Stimulated activated CD8-positive, alpha-beta memory T cell treated with anti-CD3 and anti-CD28 coated beads, Interleukin-15, amount 100 ng/mL, for 4 hours (primary cell): Measurements from ENCODE around the gene ZNF41.
"Not testable (repeated sequence)": the region's sequence is repeated elsewhere in the genome, so short reads cannot be mapped to it uniquely, and the experiment has no call there.

Experiments
- DNase-seq, 2 donors: peaks; one replicate each; pipeline ENCODE4 v3.0.0-alpha.2; 2020; ENCODE audit warnings: low read depth in 2 of 2

The ZNF41 gene

DNA sequence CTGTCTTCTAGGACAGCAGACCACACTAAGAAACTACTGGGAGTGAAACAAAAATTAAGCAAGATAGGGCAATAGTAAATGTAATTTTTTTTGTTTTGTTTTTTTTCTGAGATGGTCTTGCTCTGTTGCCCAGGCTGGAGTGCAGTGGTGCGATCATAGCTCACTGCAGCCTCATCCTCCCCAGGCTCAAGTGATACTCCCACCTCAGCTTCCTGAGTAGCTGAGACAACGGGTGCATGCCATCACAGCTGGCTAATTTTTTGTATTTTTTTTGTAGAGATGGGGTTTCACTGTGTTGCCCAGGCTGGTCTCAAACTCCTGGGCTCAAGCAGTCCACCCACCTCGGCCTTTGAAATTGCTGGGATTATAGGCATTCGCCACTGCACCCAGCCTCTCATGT lies 9.1 kb upstream of the ZNF41 start:
- not testable (repeated sequence) for DNase-seq

DNA sequence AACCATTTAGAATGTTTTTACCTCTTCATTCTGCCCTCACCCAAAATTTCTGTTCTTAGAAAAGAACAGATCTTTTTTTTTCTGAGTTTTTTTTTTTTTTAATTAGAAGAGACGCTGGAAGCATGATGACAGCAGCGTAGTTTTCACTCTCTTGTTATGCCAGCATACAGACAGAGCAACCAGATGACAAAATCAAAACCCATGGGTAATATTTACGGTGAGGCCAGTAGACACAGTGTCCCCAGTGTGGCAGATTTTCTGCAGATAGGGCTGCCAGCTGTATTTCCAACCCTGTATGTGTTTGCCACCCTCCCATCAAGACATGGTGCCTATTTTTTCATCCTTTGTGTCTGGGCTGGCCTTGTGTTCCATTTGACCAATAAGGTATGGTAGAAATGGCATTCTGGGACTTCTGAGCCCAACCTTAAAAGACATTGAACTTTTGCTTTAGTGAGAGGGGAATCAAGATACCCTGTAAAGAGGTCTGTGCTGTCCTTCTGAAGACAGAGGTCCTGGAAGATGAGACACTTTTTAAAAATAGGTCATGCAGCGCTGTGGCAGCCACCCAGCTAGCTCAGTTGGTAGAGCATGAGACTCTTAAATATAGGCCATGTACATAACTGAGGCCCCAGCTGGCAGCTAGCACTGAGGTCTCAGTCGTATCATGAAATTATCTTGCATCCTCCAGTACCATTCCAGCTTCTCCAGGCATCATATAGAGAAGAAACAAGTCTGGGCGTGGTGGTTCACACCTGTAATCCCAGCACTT lies 6.7 kb upstream of the ZNF41 start:
- DNase-seq, result no peak

DNA sequence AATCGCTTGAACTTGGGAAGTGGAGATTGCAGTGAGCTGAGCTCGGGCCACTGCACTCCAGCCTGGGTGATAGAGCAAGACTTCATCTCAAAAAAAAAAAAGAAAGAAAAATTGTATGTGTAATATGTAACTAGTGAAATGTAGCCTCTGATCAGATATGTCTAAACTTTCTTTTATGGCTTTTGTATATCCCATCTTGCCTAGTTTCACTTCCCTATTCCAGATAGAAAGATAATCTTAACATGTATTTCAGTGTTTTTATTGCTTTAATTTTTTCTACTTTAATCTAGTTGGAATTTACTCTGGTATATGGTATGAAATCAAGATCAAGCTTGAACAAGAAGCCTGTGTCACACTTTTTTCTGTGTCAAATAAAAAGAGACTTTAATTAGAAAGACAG lies 1.9 kb upstream of the ZNF41 start:
- no peak for DNase-seq

DNA sequence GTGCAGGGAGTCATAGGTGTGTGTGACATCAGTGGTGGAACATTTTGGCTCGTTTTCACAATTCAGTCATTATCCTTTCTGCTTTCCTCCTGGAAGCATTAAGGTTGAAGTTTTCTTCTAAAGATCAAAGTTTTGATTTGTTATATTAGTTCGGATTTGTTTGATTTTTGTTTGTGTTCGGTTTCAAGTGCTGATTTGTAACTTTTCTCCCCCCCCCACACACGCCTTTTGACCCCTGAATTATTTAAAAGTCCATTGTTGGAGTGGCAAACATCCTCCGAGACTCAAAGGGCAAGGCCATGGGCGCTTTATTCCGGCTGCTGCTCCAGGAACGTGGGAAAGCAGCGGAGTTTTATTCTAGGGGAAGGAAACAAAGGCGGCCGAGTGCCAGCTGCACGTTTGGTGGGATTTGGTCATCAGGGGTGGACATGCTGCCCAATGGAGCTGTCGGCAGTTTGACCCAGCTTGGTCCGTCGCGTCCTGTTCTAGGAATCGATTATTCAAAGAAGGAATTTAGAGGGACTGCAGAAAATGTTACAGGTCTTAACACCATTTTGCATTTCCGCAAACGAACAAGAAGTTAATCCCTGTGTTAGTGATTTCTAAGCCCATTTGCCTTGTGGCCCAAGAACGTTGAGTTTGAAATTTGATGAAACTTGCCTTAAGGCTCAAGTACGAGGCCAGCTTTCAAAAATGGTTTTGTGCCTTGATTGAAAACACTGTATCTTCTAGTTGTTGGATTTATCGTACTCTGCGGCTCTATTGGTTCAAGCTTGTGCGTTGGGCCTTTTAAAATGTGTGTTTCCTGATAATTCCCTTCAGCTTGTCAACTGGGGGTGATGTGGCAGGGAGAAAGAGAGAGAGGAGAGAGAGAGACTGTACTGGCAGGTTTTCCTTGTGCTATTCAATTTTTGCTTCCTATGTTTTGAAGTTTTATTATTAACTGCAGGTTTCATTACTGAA lies 565 bp upstream of the ZNF41 start:
- DNase-seq, result no peak

DNA sequence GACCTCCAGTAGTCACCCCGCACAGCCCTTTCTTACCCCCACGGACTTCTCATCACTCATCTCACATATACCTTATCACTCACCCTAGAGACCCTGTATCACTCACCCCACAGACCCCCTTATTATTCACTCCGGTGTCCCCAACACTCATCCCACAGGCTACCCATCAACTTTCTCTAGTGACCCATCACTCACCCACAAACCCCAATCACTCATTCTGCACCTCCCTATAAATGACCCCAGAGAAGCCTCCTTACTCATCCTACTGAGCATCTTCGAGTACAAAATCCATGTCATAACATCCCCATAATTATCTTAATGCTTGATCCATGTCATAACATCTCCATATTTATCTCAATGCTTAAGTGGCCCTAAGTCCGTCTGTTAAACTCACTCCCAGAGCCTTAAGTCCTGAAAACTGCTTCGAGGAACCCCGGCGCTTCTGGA lies 934 bp downstream of the ZNF41 start:
- DNase-seq, result no peak

DNA sequence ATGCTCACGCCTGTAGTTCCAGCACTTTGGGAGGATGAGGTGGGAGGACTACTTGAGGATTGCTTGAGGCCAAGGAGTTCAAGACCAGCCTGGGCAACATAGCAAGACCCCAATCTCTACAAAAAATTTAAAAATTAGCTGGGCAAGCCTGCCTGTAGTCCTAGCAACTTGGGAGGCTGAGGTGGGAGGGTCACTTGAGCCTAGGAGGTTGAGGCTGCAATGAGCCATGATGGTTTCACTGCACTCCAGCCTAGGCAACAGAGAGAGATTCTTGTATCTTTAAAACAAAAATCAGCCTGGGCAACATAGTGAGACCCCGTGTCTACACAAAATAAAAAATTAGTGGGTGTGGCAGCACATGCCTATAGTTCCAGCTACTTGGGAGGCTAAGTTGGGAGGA lies 1.9 kb downstream of the ZNF41 start:
- no peak for DNase-seq

DNA sequence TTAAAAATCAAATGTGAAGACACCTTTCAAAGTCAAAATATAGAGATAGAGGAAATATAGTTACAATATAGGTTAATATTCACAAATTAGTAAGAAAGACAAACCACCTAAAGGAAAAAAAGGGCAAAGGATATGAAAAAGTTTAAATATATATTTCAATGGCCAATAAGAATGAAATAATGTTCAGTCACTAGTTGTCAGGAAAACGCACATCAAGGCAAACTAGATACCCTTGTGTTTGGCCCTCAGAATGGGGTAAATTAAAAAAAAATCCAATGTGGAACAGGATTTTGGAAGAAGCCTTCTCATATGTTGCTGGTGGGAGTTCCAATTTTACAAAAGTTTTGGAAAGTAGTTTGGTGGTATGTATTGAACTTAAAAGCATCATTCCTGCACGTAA lies 2.4 kb downstream of the ZNF41 start:
- no peak for DNase-seq

DNA sequence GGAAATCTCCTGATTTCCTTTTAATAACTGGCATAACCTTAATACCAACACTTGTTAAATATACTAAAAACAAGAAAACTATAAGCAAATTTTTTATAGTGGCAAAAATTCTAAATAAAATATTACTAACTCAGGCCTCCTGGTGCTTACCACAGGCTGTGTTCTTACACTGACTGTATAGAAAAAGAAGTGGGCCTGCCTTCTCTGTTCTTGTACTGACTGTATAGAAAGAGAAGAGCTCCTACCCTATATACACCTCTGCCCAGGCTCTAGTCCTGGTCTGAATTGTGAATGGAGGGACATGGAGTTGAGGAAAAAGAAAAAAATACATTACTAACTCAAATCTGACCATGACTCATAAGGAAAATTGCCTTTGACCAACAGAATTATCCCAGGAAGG lies 7.5 kb downstream of the ZNF41 start:
- no peak for DNase-seq

DNA sequence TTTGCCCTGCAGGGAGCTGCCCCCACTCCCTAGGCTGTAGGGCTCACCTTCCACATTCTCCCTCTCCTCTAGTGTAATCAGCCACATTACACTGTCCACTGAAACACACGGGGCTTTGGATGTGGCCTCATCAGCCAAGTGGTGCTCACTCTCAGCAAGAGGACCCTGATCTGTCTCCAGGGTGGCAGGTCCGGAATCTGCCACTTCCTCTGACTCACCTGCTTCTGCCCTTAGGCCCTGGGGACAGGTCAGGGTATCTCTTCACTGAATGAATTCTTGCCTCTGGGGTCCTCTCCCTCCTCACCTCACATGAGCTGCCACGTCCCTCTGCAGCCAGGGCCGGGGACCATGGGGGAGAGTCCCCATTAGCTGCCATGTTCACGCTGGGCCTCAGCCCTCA lies 15.9 kb downstream of the ZNF41 start:
- DNase-seq, result no peak

DNA sequence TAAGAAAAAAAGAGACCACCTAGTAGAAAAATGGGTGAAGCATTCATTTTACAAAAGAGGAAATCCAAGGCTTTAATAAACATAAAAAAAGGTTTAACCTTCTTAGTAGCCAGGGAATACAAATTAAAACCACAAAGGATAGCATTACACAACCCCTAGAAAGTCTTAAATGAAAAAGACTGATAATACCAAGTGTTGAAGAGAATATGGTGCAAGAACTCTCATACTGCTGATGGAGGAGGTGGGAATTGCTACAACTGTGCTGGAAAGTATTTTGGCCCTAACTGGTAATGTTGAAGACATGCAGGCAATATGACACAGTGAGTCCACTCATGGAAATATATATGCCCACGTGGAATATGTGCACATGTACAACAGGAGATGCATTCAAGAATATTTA lies 22.5 kb downstream of the ZNF41 start:
- DNase-seq, result no peak

DNA sequence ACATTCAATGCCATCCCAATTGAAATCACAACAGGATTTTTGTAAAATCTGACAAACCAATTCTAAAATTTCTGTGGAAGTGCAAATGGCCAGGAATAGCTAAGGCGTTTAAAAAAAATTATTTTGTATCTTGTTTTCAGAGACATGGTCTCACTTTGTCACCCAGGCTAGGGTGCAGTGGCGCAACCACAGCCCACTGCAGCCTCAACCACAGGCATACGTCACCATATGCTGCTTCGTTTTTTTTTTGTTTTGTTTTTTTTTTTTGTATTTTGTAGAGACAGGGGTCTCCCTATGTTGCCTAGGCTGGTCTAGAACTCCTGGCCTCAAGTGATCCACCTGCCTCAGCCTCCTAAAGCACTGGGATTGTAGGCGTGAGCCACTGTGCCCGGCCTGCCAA lies 24.5 kb downstream of the ZNF41 start:
- DNase-seq, result no peak

DNA sequence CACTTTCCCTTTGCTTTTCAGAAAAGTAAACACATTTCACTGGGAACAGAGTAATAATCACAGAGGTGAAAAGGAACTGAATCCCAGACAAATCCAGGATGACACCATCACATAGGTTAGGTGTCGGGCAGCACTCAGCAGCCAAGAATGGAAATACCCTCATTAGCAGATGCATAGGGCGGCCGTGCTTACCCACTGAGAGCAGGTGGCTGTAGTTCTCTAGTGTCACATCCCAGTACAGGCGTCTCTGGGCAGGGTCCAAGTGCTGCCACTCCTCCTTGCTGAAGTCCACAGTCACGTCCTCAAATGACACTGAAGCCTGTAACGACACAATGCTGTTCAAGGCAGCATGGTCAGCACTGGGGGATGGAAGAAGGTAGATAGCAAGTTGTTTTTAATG lies 26.9 kb downstream of the ZNF41 start:
- DNase-seq, result no peak

DNA sequence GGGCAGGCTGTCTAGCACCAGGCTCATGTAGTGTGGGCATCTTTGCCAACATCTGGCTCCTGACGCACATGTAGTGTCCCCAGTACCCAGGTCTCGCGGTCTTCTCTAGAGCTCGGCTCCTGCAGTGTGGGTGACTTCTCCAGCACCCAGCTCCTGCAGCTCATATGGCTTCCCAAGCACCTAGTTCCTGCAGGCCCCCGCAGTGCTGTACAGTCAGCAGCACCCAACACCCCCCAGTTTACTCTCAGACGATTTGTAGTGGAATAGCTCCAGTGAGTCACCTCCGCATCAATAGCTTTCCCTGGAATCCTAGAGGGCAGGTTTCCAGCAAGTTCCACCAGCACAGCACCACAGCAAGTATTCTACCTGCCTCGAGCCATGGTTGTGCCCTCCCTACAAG lies 30.9 kb downstream of the ZNF41 start:
- no peak for DNase-seq

DNA sequence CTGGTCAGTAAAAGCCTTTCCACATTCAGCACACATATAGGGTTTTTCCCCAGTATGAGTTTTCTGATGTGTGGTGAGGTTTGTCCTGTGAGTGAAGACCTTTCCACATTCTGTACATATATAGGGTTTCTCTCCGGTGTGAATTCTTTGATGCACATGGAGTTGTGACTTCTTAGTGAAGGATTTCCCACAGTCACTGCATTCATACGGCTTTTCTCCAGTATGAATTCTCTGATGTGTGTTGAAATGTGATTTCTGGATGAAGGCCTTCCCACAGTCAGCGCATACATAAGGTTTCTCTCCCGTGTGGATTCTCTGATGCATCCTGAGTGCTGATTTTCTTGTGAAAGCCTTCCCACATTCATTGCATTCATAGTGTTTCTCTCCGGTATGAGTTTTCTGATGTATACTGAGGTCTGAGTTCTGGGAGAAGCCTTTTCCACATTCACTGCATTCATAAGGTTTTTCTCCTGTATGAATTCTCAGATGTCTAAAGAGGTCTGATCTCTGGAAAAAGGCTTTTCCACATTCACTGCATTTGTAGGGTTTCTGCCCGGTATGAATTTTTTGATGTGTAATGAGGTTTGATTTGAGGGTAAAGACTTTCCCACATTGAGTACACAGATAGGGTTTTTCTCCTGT lies 34.7 kb downstream of the ZNF41 start:
- no peak for DNase-seq

DNA sequence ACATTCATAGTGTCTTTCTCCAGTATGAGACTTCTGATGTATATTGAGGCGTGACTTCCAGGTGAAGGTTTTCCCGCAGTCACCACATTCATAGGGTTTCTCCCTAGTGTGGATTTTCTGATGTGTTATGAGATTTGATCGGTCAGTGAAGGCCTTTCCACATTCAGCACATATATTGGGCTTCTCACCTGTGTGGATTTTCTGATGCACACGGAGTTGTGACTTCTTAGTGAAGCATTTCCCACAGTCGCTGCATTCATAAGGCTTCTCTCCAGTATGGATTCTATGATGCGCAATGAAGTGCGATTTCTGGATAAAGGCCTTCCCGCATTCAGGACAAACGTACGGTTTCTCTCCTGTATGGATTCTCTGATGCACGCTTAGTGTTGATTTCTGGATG lies 35.4 kb downstream of the ZNF41 start:
- no peak for DNase-seq

DNA sequence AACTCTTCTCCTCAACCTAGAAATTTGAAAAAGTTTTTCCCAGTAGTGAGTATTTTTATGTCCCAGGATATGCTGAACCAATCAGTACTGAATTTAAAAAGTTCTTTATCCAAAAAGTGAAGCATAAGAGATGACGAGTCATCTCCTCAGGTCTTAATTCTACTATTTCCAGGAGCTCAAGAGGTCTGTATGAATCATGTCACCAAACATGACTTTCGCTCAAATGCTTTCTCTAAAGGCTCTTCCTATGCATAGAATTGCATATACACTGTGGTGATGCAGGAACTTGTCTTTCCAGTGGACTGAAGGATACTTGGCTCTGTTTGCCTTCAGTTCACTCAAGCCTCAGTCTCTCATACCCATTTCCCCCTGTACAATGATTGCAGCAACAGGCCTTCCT lies 36.1 kb downstream of the ZNF41 start:
- no peak for DNase-seq

DNA sequence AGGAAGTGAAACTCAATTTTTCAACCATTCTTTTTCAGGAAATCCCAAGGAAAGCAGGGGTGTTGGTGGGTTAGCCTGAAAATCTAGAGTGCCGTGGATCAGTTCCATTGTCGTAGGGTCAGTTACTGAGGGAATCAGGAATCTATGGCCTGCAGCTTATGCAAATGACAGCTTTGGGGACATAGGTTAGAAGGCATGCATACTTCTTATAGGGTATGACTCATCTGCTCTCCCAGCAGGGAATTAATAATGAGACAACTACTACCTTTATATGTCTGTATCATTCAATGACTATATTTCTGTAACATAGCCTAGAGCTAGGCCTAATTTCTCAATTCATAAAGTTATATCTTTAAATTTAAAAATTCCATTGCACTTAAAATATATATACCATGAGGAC lies 36.6 kb downstream of the ZNF41 start:
- no peak for DNase-seq

DNA sequence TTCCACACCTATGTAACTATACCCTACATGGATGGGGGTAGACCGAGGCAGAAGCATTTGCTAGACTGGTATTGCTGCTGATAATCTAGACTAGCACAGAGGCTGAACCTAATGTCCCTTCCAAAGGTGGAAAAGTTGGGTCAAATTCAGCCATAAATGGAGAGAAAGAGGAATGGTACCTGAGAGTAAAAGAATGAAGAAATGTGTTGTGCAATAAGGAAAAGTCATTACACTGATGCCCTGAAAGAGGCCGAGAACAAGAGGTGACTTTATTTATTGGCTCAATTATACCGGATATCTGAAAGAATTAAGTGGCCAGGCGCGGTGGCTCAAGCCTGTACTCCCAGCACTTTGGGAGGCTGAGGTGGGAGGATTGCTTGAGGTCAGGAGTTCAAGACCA lies 52.1 kb downstream of the ZNF41 start:
- DNase-seq, result no peak

DNA sequence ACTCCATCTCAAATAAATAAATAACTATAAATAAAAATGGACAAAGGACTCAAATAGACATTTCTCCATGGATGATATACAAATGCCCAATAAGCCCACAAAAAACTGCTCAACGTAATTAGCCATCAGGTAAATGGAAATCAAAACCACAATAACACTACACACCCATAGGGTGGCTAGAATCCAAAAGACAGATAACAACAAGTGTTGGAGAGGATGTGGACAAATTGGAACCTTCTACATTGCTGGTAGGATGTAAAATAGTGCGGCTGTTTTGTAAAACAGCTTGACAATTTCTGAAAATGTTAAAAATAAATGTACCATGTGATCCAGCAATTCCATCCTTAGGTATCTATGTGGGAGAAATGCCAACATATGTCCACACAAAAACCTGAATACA lies 60.6 kb downstream of the ZNF41 start:
- no peak for DNase-seq

DNA sequence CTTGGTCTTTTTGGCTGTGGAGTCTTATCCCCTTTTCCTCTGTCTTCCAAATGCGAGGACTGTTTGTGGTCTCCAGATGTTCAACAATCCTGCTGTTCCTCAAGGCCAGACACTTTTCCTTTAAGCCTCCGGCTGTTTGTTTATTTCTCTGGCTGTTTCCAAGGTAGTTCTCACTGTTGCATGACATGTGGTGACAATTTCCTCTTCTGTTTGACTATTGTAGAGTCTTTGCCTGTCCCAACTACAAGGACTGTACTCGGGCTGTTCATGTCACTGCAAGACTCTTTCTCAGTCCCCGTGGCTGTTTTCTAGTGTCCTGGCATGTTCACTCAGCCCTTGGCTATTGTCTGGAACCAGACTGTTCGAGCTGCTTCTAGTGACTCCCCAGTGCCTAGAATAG lies 62.1 kb downstream of the ZNF41 start:
- DNase-seq, result no peak

DNA sequence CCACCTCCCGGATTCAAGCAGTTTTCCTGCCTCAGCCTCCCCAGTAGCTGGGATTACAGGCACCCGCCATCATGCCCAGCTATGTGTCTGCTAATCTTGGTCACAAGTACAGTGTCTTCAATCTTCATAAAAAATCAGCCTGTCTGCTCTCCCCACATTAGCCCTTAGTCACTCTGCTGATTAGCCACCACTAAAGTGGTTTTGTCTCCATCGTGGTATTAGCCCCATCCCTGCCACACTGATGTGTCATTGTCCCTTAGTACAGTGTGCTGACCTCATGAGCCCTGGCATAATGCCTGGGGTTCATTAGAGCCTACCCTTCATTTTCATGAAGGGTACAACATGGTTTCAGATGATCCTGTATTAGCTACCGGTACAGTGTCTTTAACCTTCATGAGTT lies 62.8 kb downstream of the ZNF41 start:
- no peak for DNase-seq

DNA sequence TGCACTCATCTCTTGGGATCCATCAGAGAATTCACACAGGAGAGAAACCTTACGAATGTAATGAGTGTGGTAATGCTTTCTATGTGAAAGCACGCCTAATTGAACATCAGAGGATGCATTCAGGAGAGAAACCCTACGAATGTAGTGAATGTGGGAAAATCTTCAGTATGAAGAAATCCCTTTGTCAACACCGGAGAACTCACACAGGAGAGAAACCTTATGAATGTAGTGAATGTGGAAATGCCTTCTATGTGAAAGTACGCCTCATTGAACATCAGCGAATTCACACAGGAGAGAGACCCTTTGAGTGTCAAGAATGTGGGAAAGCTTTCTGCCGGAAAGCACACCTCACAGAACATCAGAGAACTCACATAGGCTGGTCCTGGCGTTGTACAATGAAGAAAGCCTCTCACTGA lies 69.8 kb downstream of the ZNF41 start:
- no peak for DNase-seq
